SK-N-DZ (cell line): ENCODE measurements around the gene FLAD1.

Experiments used
- DNase-seq: peaks from one replicate; pipeline ENCODE4 v3.0.0-alpha.2; 2015; ENCODE audit warnings: low spot score

The FLAD1 gene

DNA sequence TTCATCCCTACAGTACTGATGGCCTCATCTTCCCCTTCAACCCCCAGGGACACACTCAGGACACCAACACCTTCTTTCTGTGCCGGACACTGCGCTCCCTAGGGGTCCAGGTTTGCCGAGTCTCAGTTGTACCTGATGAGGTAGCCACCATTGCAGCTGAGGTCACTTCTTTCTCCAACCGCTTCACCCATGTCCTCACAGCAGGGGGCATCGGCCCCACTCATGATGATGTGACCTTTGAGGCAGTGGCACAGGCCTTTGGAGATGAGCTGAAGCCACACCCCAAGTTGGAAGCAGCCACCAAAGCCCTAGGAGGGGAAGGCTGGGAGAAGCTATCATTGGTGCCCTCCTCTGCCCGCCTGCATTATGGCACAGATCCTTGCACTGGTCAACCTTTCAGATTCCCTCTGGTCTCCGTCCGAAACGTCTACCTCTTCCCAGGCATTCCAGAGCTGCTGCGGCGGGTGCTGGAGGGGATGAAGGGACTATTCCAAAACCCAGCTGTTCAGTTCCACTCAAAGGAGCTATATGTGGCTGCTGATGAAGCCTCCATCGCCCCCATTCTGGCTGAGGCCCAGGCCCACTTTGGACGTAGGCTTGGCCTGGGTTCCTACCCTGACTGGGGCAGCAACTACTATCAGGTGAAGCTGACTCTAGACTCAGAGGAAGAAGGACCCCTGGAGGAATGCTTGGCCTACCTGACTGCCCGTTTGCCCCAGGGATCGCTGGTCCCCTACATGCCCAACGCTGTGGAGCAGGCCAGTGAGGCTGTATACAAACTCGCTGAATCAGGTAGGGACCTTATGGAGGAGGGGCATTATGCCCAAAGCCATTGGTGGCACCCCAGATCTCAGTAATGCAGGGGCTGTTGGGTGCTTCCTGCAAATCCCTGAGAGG is 5.2 kb downstream of the FLAD1 start:
- DNase-seq: no peak

GRCh38 chr1:154989195-154989860 is 6.2 kb downstream of the FLAD1 start:
- no peak for DNase-seq

- DNase-seq: no peak
Measured at GRCh38 chr1:154990276-154990675, 7.1 kb downstream of the FLAD1 start.

DNA sequence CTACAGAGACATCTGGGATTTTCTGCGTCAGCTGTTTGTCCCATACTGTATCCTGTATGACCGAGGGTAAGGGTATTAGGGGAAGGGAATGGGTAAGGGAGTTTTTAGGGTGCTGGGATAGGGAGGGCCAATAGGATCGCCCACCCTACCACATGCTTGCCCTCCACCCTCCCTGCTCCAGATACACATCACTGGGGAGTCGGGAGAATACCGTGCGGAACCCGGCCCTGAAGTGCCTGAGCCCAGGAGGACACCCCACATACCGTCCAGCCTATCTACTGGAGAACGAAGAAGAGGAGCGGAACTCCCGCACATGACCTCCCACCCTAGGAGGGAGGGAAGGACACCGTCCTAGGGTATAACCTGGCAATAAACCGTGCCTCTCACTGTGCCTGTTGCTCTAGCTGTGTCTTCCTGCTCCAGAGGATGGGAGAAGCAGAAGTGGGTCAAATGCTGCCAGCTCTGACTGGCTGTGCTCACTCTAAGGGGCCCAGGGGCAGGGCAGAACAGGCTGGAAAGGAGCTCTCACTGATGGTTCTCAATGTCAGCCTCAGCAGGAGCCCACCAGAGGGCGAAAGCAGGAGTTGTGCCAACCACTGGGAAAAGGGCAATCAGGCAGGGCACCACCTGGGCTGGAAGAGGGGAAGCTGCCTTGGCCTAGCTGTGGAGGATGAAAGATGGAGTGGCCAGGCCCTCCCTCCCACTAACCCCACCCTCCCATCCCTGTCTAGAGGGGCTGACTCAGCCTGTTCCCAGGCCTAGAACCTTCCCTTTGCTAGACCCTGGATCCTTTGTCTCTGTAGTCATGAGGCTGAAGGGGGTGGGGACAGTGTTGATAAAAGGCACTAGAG is 9.8 kb downstream of the FLAD1 start:
- no peak for DNase-seq

DNA sequence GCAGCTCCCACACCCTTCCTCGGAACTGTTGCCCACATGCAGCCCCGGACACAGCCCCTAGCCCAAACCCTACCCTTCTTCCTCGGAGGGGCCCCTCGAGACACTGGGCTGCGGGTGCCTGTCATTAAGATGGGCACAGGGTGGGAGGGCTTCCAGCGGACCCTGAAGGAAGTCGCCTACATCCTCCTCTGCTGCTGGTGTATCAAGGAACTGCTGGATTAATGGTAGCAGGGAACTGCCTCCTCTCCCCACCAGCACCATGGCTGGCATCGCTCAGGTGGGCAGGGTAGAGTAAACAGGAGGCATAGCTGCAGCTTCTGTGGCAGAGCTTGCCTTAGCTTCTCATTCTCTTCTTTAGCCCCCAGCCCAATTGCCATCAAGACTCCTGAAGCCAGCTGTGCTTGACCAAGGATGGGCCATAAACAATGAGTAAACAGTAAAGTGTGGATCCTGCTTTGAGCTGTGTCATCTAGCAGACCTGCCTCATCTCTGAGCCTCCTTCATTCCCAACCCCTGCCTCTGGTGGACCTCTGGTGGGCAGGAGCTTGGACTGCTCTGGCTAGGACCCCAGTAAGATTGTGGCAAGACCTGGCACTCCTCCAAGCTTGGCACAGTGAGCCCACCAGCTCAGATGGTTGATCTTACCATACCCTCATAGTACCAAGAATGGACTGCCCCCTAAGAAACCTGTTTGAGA is 10.6 kb downstream of the FLAD1 start, which contains the start of gene LENEP:
TSS of gene LENEP (plus strand) at position 15 of the 697 bp plus-strand sequence. CDS start at position 37, 22 bp downstream.
- no peak for DNase-seq

GRCh38 chr1:154994269-154994587 is 11.1 kb downstream of the FLAD1 start:
- no peak for DNase-seq

DNA sequence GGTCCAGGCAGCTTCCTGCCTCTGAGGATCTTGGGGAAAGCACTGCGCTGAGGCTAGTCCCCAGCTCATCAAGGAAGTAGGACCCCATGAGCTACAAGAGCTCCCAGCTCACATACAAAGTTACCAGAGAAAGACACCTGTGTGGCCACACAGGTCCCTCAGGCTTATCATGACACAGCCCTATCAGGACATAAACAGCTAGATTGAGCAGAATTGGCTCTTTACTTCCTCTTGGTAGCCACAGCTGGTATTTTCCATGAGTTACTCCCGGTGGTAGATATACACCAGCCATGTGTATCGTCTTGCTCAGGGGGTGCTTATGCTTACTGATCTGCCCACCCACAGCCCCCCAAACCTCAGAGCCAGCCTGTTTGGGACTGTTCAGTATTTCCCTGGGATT is 11.4 kb downstream of the FLAD1 start:
- DNase-seq: no peak

- peak; percentile 72 for DNase-seq
Measured at GRCh38 chr1:154995301-154995983, 12.3 kb downstream of the FLAD1 start.

GRCh38 chr1:154996966-154997701 is 14.0 kb downstream of the FLAD1 start:
- DNase-seq: no peak

GRCh38 chr1:154998201-154998780 is 15.1 kb downstream of the FLAD1 start:
- DNase-seq: no peak

- DNase-seq: peak; percentile 90
Measured at GRCh38 chr1:154998818-154999570, 15.8 kb downstream of the FLAD1 start.

- peak; percentile 64 for DNase-seq
Measured at GRCh38 chr1:154999571-155000410, 16.6 kb downstream of the FLAD1 start.

- peak; percentile 61 for DNase-seq
Measured at GRCh38 chr1:155000411-155000725, 17.2 kb downstream of the FLAD1 start.

- DNase-seq: peak; percentile 96
Measured at GRCh38 chr1:155000726-155001424, 17.7 kb downstream of the FLAD1 start.

DNA sequence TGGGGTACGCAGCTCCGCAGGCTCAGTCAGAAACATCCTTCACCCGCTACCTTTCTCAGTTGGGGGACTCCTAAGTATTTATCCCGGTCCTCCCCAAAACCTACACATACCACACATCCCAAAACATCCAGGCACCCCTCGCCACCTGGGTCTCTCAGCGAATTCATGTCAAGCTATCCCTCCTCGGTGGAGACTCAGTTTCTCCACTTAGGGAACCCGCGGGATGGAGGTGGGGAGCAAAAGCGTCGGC is 18.2 kb downstream of the FLAD1 start:
- DNase-seq: no peak

- DNase-seq: peak; percentile 99
Measured at GRCh38 chr1:155001675-155002463, 18.7 kb downstream of the FLAD1 start.
